ENCODE data around the gene CHIA. TPM values are rescaled to one million over a fixed set of nuclear protein-coding genes. Genes with fewer than 3 reads are reported as not detected.

The CHIA gene
- total RNA-seq, 1 experiment from 2014 or later: not detected

- H3K27ac Mint-ChIP-seq (ENCODE audit: low read depth, unreplicated experiment): no peak overlapping the region
- no peaks in the 10 kb centered on the region for H3K9me3 Mint-ChIP-seq (ENCODE audit: unreplicated experiment)
- peaks cover 15% of the 10 kb centered on the region for H3K4me1 Mint-ChIP-seq (ENCODE audit: insufficient read depth, unreplicated experiment)
- CTCF ChIA-PET: interaction anchor here (0.5 to 0.6 kb wide), 2 partner anchors 51 to 59 kb away, joined by 3 to 5 read pairs; no protein-coding TSS in a partner anchor
- no peak for DNase-seq (ENCODE audit: unreplicated experiment)
- BruUV-seq (replicated peaks): no TSS peak
- peaks cover 9% of the 10 kb centered on the region for H3K27me3 Mint-ChIP-seq (ENCODE audit: insufficient read depth, unreplicated experiment)
- POLR2A ChIA-PET: interaction anchor here (1.0 kb wide), 1 partner anchor 34 kb away, joined by 5 read pairs; no protein-coding TSS in a partner anchor
- no peaks in the 10 kb centered on the region for H3K36me3 Mint-ChIP-seq (ENCODE audit: insufficient read depth, unreplicated experiment)
- no peak overlapping the region for H3K4me3 Mint-ChIP-seq (ENCODE audit: unreplicated experiment)
- intact Hi-C loops (cut with micrococcal nuclease): no loop called here
- TF ChIP-seq CTCF (IDR thresholded peaks at IDR 0.05; ENCODE audit: unreplicated experiment): no peak
Observed at GRCh38 chr1:111270771-111271463, 19.7 kb upstream of the CHIA start.

- Mint-ChIP-seq H3K4me1 (ENCODE audit: insufficient read depth, unreplicated experiment) (peaks cover 18% of the 10 kb centered on the region), H3K27me3 (ENCODE audit: insufficient read depth, unreplicated experiment) (peaks cover 4% of the 10 kb centered on the region), H3K27ac (ENCODE audit: low read depth, unreplicated experiment) (no peak overlapping the region), H3K9me3 (ENCODE audit: unreplicated experiment) (peaks cover 4% of the 10 kb centered on the region), H3K4me3 (ENCODE audit: unreplicated experiment) (no peak overlapping the region), H3K36me3 (ENCODE audit: insufficient read depth, unreplicated experiment) (no peaks in the 10 kb centered on the region)
- ChIA-PET CTCF (interaction anchor here (0.5 to 1.2 kb wide), 3 partner anchors 48 to 59 kb away, joined by 3 to 5 read pairs (median 3); no protein-coding TSS in a partner anchor), POLR2A (no interaction called here)
- no peak for DNase-seq (ENCODE audit: unreplicated experiment)
- no peak for TF ChIP-seq CTCF (IDR thresholded peaks at IDR 0.05; ENCODE audit: unreplicated experiment)
- BruUV-seq (replicated peaks): no TSS peak
- intact Hi-C loops (cut with micrococcal nuclease): no loop called here
Observed at GRCh38 chr1:111271464-111271801, 19.2 kb upstream of the CHIA start.

- no TSS peak for BruUV-seq (replicated peaks)
- ChIA-PET POLR2A (no interaction called here), CTCF (interaction anchor here (1.2 kb wide), 1 partner anchor 49 kb away, joined by 3 read pairs; no protein-coding TSS in a partner anchor)
- H3K9me3 Mint-ChIP-seq (ENCODE audit: unreplicated experiment): peaks cover 5% of the 10 kb centered on the region
- peaks cover 19% of the 10 kb centered on the region for H3K4me1 Mint-ChIP-seq (ENCODE audit: insufficient read depth, unreplicated experiment)
- no peaks in the 10 kb centered on the region for H3K36me3 Mint-ChIP-seq (ENCODE audit: insufficient read depth, unreplicated experiment)
- no peak for DNase-seq (ENCODE audit: unreplicated experiment)
- intact Hi-C loops (cut with micrococcal nuclease): no loop called here
- H3K4me3 Mint-ChIP-seq (ENCODE audit: unreplicated experiment): no peak overlapping the region
- H3K27ac Mint-ChIP-seq (ENCODE audit: low read depth, unreplicated experiment): no peak overlapping the region
- no peak for TF ChIP-seq CTCF (IDR thresholded peaks at IDR 0.05; ENCODE audit: unreplicated experiment)
- H3K27me3 Mint-ChIP-seq (ENCODE audit: insufficient read depth, unreplicated experiment): no peaks in the 10 kb centered on the region
Observed at GRCh38 chr1:111272081-111272480, 18.6 kb upstream of the CHIA start.

GRCh38 chr1:111274653-111275052 is 16.0 kb upstream of the CHIA start:
- CTCF ChIA-PET: interaction anchor here (1.0 to 1.6 kb wide), 2 partner anchors 60 to 126 kb away, joined by 4 to 7 read pairs; no protein-coding TSS in a partner anchor
- intact Hi-C loops (cut with micrococcal nuclease): no loop called here
- no peak overlapping the region for H3K4me3 Mint-ChIP-seq (ENCODE audit: unreplicated experiment)

More at GRCh38 chr1:111274653-111275052, 16.0 kb upstream of the CHIA start:
- no peak for TF ChIP-seq CTCF (IDR thresholded peaks at IDR 0.05; ENCODE audit: unreplicated experiment)
- H3K36me3 Mint-ChIP-seq (ENCODE audit: insufficient read depth, unreplicated experiment): no peaks in the 10 kb centered on the region
- H3K27ac Mint-ChIP-seq (ENCODE audit: low read depth, unreplicated experiment): no peak overlapping the region
- peaks cover 19% of the 10 kb centered on the region for H3K4me1 Mint-ChIP-seq (ENCODE audit: insufficient read depth, unreplicated experiment)
- no peak for DNase-seq (ENCODE audit: unreplicated experiment)
- POLR2A ChIA-PET: interaction anchor here (1.3 kb wide), 1 partner anchor 9 kb away, joined by 3 read pairs; no protein-coding TSS in a partner anchor
- H3K9me3 Mint-ChIP-seq (ENCODE audit: unreplicated experiment): peaks cover 5% of the 10 kb centered on the region
- BruUV-seq (replicated peaks): no TSS peak
- H3K27me3 Mint-ChIP-seq (ENCODE audit: insufficient read depth, unreplicated experiment): no peaks in the 10 kb centered on the region
